ENCODE measurements around the gene DPP10.

- no peak for TF ChIP-seq SP1 (IDR thresholded peaks at IDR 0.05)
- TF ChIP-seq FOXM1 (IDR thresholded peaks at IDR 0.05; ENCODE audit: borderline replicate concordance): no peak
- no peak for TF ChIP-seq NFRKB (IDR thresholded peaks at IDR 0.05)
- no peak for TF ChIP-seq ELF4 (IDR thresholded peaks at IDR 0.05)
- no peak for TF ChIP-seq HDGF (IDR thresholded peaks at IDR 0.05; ENCODE audit: borderline replicate concordance)
- no peak for TF ChIP-seq FOXA1 (IDR thresholded peaks at IDR 0.05)
- no peak for TF ChIP-seq SUZ12 (IDR thresholded peaks at IDR 0.05)
- TF ChIP-seq LEF1 (IDR thresholded peaks at IDR 0.05; ENCODE audit: borderline replicate concordance): no peak
- no peak for TF ChIP-seq ARNT (IDR thresholded peaks at IDR 0.05)
- TF ChIP-seq PKNOX1 (IDR thresholded peaks at IDR 0.05): no peak
- TF ChIP-seq L3MBTL2 (conservative IDR thresholded peaks at IDR 0.05): no peak
Measured at GRCh38 chr2:115520727-115521126, 1078.3 kb downstream of the DPP10 start.
